ENCODE data around the gene LGALS9. TPM values are rescaled to one million over a fixed set of nuclear protein-coding genes. Genes with fewer than 3 reads are reported as not detected.

Gene LGALS9
- total and polyA plus RNA-seq, 2 donors (not counting 1 experiment from before 2014, with no cell fraction given) = 1.7 to 2.1 TPM

DNA sequence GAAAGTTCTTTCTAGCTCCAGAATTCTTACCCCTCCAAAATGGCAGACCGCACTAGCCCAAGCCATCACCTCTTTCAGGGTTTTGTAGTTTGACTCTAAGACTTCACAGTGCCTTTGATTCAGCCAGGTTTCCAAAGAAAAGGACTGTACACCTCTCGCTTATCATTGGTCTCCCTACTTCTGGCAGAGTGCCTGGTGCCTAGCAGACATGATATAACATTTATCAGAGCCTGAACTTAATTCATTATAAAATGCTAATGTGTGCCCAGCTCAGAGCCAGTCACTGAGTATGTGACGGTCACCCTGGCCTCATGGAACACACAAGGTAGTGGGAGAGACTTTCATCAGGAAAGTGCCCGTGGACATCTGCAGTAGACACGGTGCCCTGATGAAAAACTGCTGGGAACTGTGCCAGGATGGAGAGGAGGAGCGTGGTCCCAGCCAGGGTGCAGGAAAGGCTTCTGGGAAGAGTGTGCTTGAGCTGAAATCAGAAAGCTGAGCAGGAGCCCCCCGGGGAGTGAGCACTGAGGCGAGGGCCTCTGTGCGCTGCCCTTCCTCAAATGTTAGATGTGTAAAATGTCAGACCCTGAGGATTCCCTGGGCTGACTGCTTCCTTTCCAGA lies 34.3 kb upstream of the LGALS9 start:
- Histone ChIP-seq H3K27me3 (ENCODE audit: control insufficient read depth, insufficient read depth, low read length) (no peaks in the 10 kb centered on the region), H3K27ac (ENCODE audit: insufficient read depth, low read length) (no peak overlapping the region), H3K36me3 (ENCODE audit: control insufficient read depth, insufficient read depth, low read length) (peaks cover 1% of the 10 kb centered on the region), H3K4me1 (ENCODE audit: control insufficient read depth, extremely low read depth, insufficient read depth, low read length) (no peaks in the 10 kb centered on the region), H3K79me2 (ENCODE audit: control insufficient read depth, insufficient read depth, low read length) (no peaks in the 10 kb centered on the region), H2AFZ (ENCODE audit: low read length) (no peak overlapping the region), H3K9ac (ENCODE audit: insufficient read depth, low read length) (no peak overlapping the region), H3K4me3 (replicated peaks in 1 of 4; ENCODE audit: control extremely low read depth in 1 of 4, insufficient read depth in 1 of 4, low read depth in 3 of 4, low read length in 4 of 4) (no peak overlapping the region), H3K4me2 (ENCODE audit: extremely low read depth, insufficient read depth, low read length) (no peak overlapping the region), H3K9me3 (ENCODE audit: control insufficient read depth, insufficient read depth, low read depth, low read length) (no peaks in the 10 kb centered on the region), H4K20me1 (ENCODE audit: control insufficient read depth, extremely low read depth, insufficient read depth, low read length) (no peaks in the 10 kb centered on the region)
- DNase-seq (ENCODE audit: low read depth in 2 of 2) = no peak
- TF ChIP-seq EZH2 (IDR thresholded peaks at IDR 0.05; ENCODE audit: low read length, missing control alignments) = no peak
- TF ChIP-seq, protein P1, sequence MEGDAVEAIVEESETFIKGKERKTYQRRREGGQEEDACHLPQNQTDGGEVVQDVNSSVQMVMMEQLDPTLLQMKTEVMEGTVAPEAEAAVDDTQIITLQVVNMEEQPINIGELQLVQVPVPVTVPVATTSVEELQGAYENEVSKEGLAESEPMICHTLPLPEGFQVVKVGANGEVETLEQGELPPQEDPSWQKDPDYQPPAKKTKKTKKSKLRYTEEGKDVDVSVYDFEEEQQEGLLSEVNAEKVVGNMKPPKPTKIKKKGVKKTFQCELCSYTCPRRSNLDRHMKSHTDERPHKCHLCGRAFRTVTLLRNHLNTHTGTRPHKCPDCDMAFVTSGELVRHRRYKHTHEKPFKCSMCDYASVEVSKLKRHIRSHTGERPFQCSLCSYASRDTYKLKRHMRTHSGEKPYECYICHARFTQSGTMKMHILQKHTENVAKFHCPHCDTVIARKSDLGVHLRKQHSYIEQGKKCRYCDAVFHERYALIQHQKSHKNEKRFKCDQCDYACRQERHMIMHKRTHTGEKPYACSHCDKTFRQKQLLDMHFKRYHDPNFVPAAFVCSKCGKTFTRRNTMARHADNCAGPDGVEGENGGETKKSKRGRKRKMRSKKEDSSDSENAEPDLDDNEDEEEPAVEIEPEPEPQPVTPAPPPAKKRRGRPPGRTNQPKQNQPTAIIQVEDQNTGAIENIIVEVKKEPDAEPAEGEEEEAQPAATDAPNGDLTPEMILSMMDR (conservative IDR thresholded peaks at IDR 0.05 in 1 of 2, IDR thresholded peaks at IDR 0.05 in 1 of 2; ENCODE audit: low read depth in 1 of 2, low read length in 2 of 2) = no peak

DNA sequence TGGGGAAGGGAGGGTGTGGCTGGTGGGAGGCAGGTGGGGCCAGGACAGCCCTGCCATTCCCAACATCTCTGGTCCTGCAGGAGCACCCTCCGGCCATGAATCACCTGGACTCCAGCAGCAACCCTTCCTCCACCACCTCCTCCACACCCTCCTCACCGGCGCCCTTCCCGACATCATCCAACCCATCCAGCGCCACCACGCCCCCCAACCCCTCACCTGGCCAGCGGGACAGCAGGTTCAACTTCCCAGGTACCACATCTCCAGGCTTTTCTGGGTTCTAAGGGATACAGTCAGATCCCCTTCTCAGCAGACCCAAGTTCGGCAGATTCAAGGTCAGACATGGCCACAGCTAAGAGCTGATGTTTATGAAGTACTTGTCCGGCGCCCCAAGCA lies 33.8 kb upstream of the LGALS9 start:
- Histone ChIP-seq H2AFZ (ENCODE audit: low read length) (no peak overlapping the region), H3K4me2 (ENCODE audit: extremely low read depth, insufficient read depth, low read length) (no peak overlapping the region)
- DNase-seq (ENCODE audit: low read depth in 2 of 2) = no peak

DNA sequence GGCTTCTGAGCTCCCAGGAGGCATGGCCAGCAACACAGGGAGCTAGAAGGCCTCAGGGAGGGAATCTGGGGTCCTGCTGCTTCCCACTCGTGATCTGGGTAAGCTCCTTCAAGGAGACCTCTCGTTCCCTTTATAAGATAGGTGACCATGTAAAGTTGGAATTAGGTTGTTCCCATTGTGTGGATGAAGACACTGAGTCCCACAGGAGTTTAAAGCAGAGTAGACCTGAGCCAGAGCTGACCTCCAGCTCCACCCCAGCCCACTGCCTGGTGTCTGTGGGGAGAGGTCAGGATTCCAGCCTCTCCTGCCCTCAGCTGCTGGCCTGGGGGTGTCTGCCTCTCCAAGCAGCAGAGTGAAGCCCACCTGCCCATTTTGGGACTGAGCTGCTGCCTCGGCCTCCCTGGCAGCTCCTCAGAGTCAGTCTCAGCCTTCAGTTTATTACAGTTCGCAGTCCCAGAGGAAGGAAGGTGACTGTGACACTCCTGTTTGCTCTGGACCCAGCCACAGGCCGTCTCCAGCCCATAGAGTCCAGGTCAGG lies 33.1 kb upstream of the LGALS9 start:
- Histone ChIP-seq H3K4me2 (ENCODE audit: extremely low read depth, insufficient read depth, low read length) (no peak overlapping the region), H4K20me1 (ENCODE audit: control insufficient read depth, extremely low read depth, insufficient read depth, low read length) (no peaks in the 10 kb centered on the region), H3K4me3 (replicated peaks in 1 of 4; ENCODE audit: control extremely low read depth in 1 of 4, insufficient read depth in 1 of 4, low read depth in 3 of 4, low read length in 4 of 4) (no peak overlapping the region), H3K79me2 (ENCODE audit: control insufficient read depth, insufficient read depth, low read length) (no peaks in the 10 kb centered on the region), H3K27me3 (ENCODE audit: control insufficient read depth, insufficient read depth, low read length) (no peaks in the 10 kb centered on the region), H3K27ac (ENCODE audit: insufficient read depth, low read length) (no peak overlapping the region), H3K36me3 (ENCODE audit: control insufficient read depth, insufficient read depth, low read length) (peaks cover 1% of the 10 kb centered on the region), H3K9me3 (ENCODE audit: control insufficient read depth, insufficient read depth, low read depth, low read length) (no peaks in the 10 kb centered on the region), H3K4me1 (ENCODE audit: control insufficient read depth, extremely low read depth, insufficient read depth, low read length) (no peaks in the 10 kb centered on the region), H2AFZ (ENCODE audit: low read length) (no peak overlapping the region), H3K9ac (ENCODE audit: insufficient read depth, low read length) (no peak overlapping the region)
- TF ChIP-seq EZH2 (IDR thresholded peaks at IDR 0.05; ENCODE audit: low read length, missing control alignments) = no peak
- TF ChIP-seq, protein P1 (conservative IDR thresholded peaks at IDR 0.05 in 1 of 2, IDR thresholded peaks at IDR 0.05 in 1 of 2; ENCODE audit: low read depth in 1 of 2, low read length in 2 of 2) = no peak
- no peak for DNase-seq (ENCODE audit: low read depth in 2 of 2)

More for the DNA sequence above, 33.8 kb upstream of the LGALS9 start:
- no peak for TF ChIP-seq EZH2 (IDR thresholded peaks at IDR 0.05; ENCODE audit: low read length, missing control alignments)
- TF ChIP-seq, protein P1 (conservative IDR thresholded peaks at IDR 0.05 in 1 of 2, IDR thresholded peaks at IDR 0.05 in 1 of 2; ENCODE audit: low read depth in 1 of 2, low read length in 2 of 2) = no peak
- Histone ChIP-seq H4K20me1 (ENCODE audit: control insufficient read depth, extremely low read depth, insufficient read depth, low read length) (no peaks in the 10 kb centered on the region), H3K36me3 (ENCODE audit: control insufficient read depth, insufficient read depth, low read length) (peaks cover 1% of the 10 kb centered on the region), H3K9me3 (ENCODE audit: control insufficient read depth, insufficient read depth, low read depth, low read length) (no peaks in the 10 kb centered on the region), H3K27ac (ENCODE audit: insufficient read depth, low read length) (no peak overlapping the region), H3K4me3 (replicated peaks in 1 of 4; ENCODE audit: control extremely low read depth in 1 of 4, insufficient read depth in 1 of 4, low read depth in 3 of 4, low read length in 4 of 4) (no peak overlapping the region), H3K4me1 (ENCODE audit: control insufficient read depth, extremely low read depth, insufficient read depth, low read length) (no peaks in the 10 kb centered on the region), H3K9ac (ENCODE audit: insufficient read depth, low read length) (no peak overlapping the region), H3K79me2 (ENCODE audit: control insufficient read depth, insufficient read depth, low read length) (no peaks in the 10 kb centered on the region), H3K27me3 (ENCODE audit: control insufficient read depth, insufficient read depth, low read length) (no peaks in the 10 kb centered on the region)
